OCI-LY3 (cell line): ENCODE results near the gene PTPRM.

Experiments used
- H2AFZ ChIP-seq: fragments of 200-600, 300-600 bp; shearing (Covaris generic); 2 replicates; pipeline ENCODE4 v1.6.0; 2014; ENCODE audit warnings: antibody characterized with exemption, low read depth, low read length
- H3K27ac ChIP-seq: fragments of 200-600, 300-600 bp; sonication (generic); 2 replicates; pipeline ENCODE4 v1.5.1; 2014; ENCODE audit warnings: mild to moderate bottlenecking, low read length, moderate library complexity, mixed read lengths
- H3K27me3 ChIP-seq: fragments of 200-600, 300-600 bp; sonication (generic); 2 replicates; pipeline ENCODE4 v1.6.1; 2014; ENCODE audit warnings: low read depth, low read length, mixed read lengths
- H3K36me3 ChIP-seq: fragments of 200-600, 300-600 bp; sonication (generic); replicated peaks from 2 replicates; pipeline ENCODE3; 2014; ENCODE audit warnings: low read depth, low read length, mixed read lengths
- H3K4me1 ChIP-seq: fragments of 300-600, 200-600 bp; sonication (generic); 2 replicates; pipeline ENCODE4 v1.6.1; 2014; ENCODE audit warnings: low read length, mixed read lengths
- H3K4me2 ChIP-seq: fragments of 200-600, 300-600 bp; sonication (generic); 2 replicates; pipeline ENCODE4 v1.6.1; 2014; ENCODE audit warnings: low read length, mixed read lengths
- H3K4me3 ChIP-seq: fragments of 300-600, 200-600 bp; sonication (generic); 2 replicates; pipeline ENCODE4 v1.5.1; 2014; ENCODE audit warnings: antibody characterized with exemption, mild to moderate bottlenecking, low read length, moderate library complexity
- H3K79me2 ChIP-seq: fragments of 300-600, 200-600 bp; shearing (Covaris generic); 2 replicates; pipeline ENCODE4 v1.6.1; 2014; ENCODE audit warnings: mild to moderate bottlenecking, low read length, mixed read lengths
- H3K9ac ChIP-seq: fragments of 300-600, 200-600 bp; shearing (Covaris generic); 2 replicates; pipeline ENCODE4 v1.6.0; 2014; ENCODE audit warnings: mild to moderate bottlenecking, low read length, moderate library complexity
- H3K9me3 ChIP-seq: fragments of 200-600, 300-600 bp; shearing (Covaris generic); 2 replicates; pipeline ENCODE4 v1.6.1; 2014; ENCODE audit warnings: low read length, mixed read lengths; ENCODE audit not compliant: insufficient read depth
- H4K20me1 ChIP-seq: fragments of 200-600, 300-600 bp; sonication (generic); 2 replicates; pipeline ENCODE4 v1.6.1; 2016; ENCODE audit warnings: low read length, mixed read lengths; ENCODE audit not compliant: insufficient read depth
- CTCF ChIP-seq: fragments of 200-600, 300-600 bp; sonication (generic); IDR thresholded peaks from 2 replicates; pipeline ENCODE4 v1.5.1; 2014; ENCODE audit warnings: antibody characterized with exemption, low read length, low read depth
- EZH2phosphoT487 ChIP-seq: fragments of 200-600 bp; shearing (Covaris generic); IDR thresholded peaks from 2 replicates; pipeline ENCODE4 v1.6.1; 2018; ENCODE audit warnings: antibody characterized with exemption, mixed run types, low read depth

The PTPRM gene

GRCh38 chr18:8333961-8334360, 766.8 kb downstream of the PTPRM start:
- H3K79me2 ChIP-seq: no peaks in the 10 kb centered on the region
- H3K36me3 ChIP-seq: no peaks in the 10 kb centered on the region
- no peak overlapping the region for H3K9ac ChIP-seq
- no peak overlapping the region for H3K27ac ChIP-seq
- no peaks in the 10 kb centered on the region for H3K9me3 ChIP-seq
- no peak overlapping the region for H3K4me3 ChIP-seq
- H3K27me3 ChIP-seq: peaks cover 17% of the 10 kb centered on the region
- TF ChIP-seq CTCF (no peak), EZH2phosphoT487 (no peak)
- H3K4me1 ChIP-seq: no peaks in the 10 kb centered on the region
- no peak overlapping the region for H3K4me2 ChIP-seq
- H4K20me1 ChIP-seq: no peaks in the 10 kb centered on the region
- H2AFZ ChIP-seq: no peak overlapping the region

GRCh38 chr18:8337211-8337610, 770.1 kb downstream of the PTPRM start:
- Histone ChIP-seq H3K4me2 (no peak overlapping the region), H3K4me1 (no peaks in the 10 kb centered on the region), H3K27me3 (peaks cover 19% of the 10 kb centered on the region), H2AFZ (no peak overlapping the region), H3K27ac (no peak overlapping the region), H3K36me3 (no peaks in the 10 kb centered on the region), H3K9ac (no peak overlapping the region), H3K4me3 (no peak overlapping the region), H3K79me2 (no peaks in the 10 kb centered on the region), H3K9me3 (no peaks in the 10 kb centered on the region), H4K20me1 (no peaks in the 10 kb centered on the region)
- TF ChIP-seq EZH2phosphoT487: no peak
- no peak for TF ChIP-seq CTCF

GRCh38 chr18:8339210-8339609, 772.1 kb downstream of the PTPRM start:
- Histone ChIP-seq H3K4me3 (no peak overlapping the region), H3K4me2 (no peak overlapping the region)

GRCh38 chr18:8339952-8340351, 772.8 kb downstream of the PTPRM start:
- Histone ChIP-seq H3K9ac (no peak overlapping the region), H3K4me2 (no peak overlapping the region), H2AFZ (no peak overlapping the region), H3K79me2 (no peaks in the 10 kb centered on the region), H3K9me3 (no peaks in the 10 kb centered on the region), H3K27me3 (peaks cover 17% of the 10 kb centered on the region), H3K27ac (no peak overlapping the region), H3K36me3 (no peaks in the 10 kb centered on the region), H3K4me1 (no peaks in the 10 kb centered on the region), H3K4me3 (no peak overlapping the region), H4K20me1 (no peaks in the 10 kb centered on the region)
- TF ChIP-seq EZH2phosphoT487 (no peak), CTCF (no peak)

More at GRCh38 chr18:8339210-8339609, 772.1 kb downstream of the PTPRM start:
- no peak for TF ChIP-seq CTCF
- TF ChIP-seq EZH2phosphoT487: no peak
- Histone ChIP-seq H3K79me2 (no peaks in the 10 kb centered on the region), H2AFZ (no peak overlapping the region), H3K36me3 (no peaks in the 10 kb centered on the region), H3K9ac (no peak overlapping the region), H3K9me3 (no peaks in the 10 kb centered on the region), H3K4me1 (no peaks in the 10 kb centered on the region), H3K27me3 (peaks cover 17% of the 10 kb centered on the region), H3K27ac (no peak overlapping the region), H4K20me1 (no peaks in the 10 kb centered on the region)
